ENCODE results near the gene CFAP157.
A peak's percentile ranks its signal among the peaks of the same experiment; 100 is the strongest.
"Not testable (repeated sequence)": the region's sequence is repeated elsewhere in the genome, so short reads cannot be mapped to it uniquely, and the experiment has no call there.

CFAP157 gene

GRCh38 chr9:127755061-127756060 lies 48.6 kb downstream of the CFAP157 start:
- H3K9me3 ChIP-seq (ENCODE audit: low read length): no peaks in the 10 kb centered on the region
- peak overlapping the region; percentile 65 for H2AFZ ChIP-seq (ENCODE audit: low read depth, low read length)
- peaks cover 26% of the 10 kb centered on the region for H3K27me3 ChIP-seq (ENCODE audit: insufficient read depth, low read length)
- peaks cover 13% of the 10 kb centered on the region for H3K4me1 ChIP-seq (ENCODE audit: insufficient read depth, low read length)
- H3K36me3 ChIP-seq (ENCODE audit: insufficient read depth, low read length): no peaks in the 10 kb centered on the region
- peak overlapping the region; percentile 55 for H3K4me3 ChIP-seq (ENCODE audit: low read length)

GRCh38 chr9:127756233-127756632 lies 49.4 kb downstream of the CFAP157 start:
- no peak overlapping the region for H3K4me3 ChIP-seq (ENCODE audit: low read length)
- no peaks in the 10 kb centered on the region for H3K36me3 ChIP-seq (ENCODE audit: insufficient read depth, low read length)
- peaks cover 13% of the 10 kb centered on the region for H3K4me1 ChIP-seq (ENCODE audit: insufficient read depth, low read length)
- H3K9me3 ChIP-seq (ENCODE audit: low read length): no peaks in the 10 kb centered on the region
- no peak overlapping the region for H2AFZ ChIP-seq (ENCODE audit: low read depth, low read length)
- peaks cover 28% of the 10 kb centered on the region for H3K27me3 ChIP-seq (ENCODE audit: insufficient read depth, low read length)

GRCh38 chr9:127756776-127757175 lies 50.0 kb downstream of the CFAP157 start:
- H3K36me3 ChIP-seq (ENCODE audit: insufficient read depth, low read length); H3K4me3 ChIP-seq (ENCODE audit: low read length); H2AFZ ChIP-seq (ENCODE audit: low read depth, low read length); H3K9me3 ChIP-seq (ENCODE audit: low read length): not testable (repeated sequence)
- Histone ChIP-seq H3K27me3 (ENCODE audit: insufficient read depth, low read length) (peaks cover 31% of the 10 kb centered on the region), H3K4me1 (ENCODE audit: insufficient read depth, low read length) (peaks cover 13% of the 10 kb centered on the region)

DNA sequence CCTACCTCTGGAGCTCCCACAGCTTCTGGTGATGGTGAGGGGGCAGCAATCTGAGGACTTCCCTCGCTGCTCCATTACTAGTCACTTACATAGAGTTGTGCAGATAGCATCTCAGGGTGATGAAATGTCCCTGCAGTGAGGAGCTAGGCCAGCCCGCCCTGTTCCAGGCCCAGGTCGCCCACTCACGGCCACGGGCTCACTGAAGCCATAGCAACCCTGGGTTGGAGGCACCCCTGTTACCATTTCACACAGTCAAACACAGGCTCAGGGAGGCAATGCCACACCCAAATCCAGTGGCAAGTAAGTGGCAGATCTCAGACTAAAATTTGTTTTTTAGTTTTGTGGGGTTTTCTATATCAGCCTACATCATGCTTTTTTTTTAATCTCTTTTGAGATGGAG lies 52.1 kb downstream of the CFAP157 start:
- peaks cover 39% of the 10 kb centered on the region for H3K27me3 ChIP-seq (ENCODE audit: insufficient read depth, low read length)

GRCh38 chr9:127761061-127761460 lies 54.3 kb downstream of the CFAP157 start:
- no peaks in the 10 kb centered on the region for H3K4me1 ChIP-seq (ENCODE audit: insufficient read depth, low read length)
- H3K27me3 ChIP-seq (ENCODE audit: insufficient read depth, low read length): peaks cover 30% of the 10 kb centered on the region
- H3K4me3 ChIP-seq (ENCODE audit: low read length): no peak overlapping the region
- H2AFZ ChIP-seq (ENCODE audit: low read depth, low read length): no peak overlapping the region
- no peaks in the 10 kb centered on the region for H3K9me3 ChIP-seq (ENCODE audit: low read length)
- H3K36me3 ChIP-seq (ENCODE audit: insufficient read depth, low read length): no peaks in the 10 kb centered on the region

More for the DNA sequence above, 52.1 kb downstream of the CFAP157 start:
- no peaks in the 10 kb centered on the region for H3K9me3 ChIP-seq (ENCODE audit: low read length)
- H2AFZ ChIP-seq (ENCODE audit: low read depth, low read length): no peak overlapping the region
- no peaks in the 10 kb centered on the region for H3K36me3 ChIP-seq (ENCODE audit: insufficient read depth, low read length)
- peaks cover 13% of the 10 kb centered on the region for H3K4me1 ChIP-seq (ENCODE audit: insufficient read depth, low read length)
- H3K4me3 ChIP-seq (ENCODE audit: low read length): no peak overlapping the region

GRCh38 chr9:127761491-127761956 lies 54.7 kb downstream of the CFAP157 start:
- H3K4me3 ChIP-seq (ENCODE audit: low read length): no peak overlapping the region
- no peaks in the 10 kb centered on the region for H3K9me3 ChIP-seq (ENCODE audit: low read length)
- H3K27me3 ChIP-seq (ENCODE audit: insufficient read depth, low read length): peaks cover 29% of the 10 kb centered on the region
- no peak overlapping the region for H2AFZ ChIP-seq (ENCODE audit: low read depth, low read length)
- H3K4me1 ChIP-seq (ENCODE audit: insufficient read depth, low read length): no peaks in the 10 kb centered on the region
- no peaks in the 10 kb centered on the region for H3K36me3 ChIP-seq (ENCODE audit: insufficient read depth, low read length)

GRCh38 chr9:127762111-127762676 lies 55.4 kb downstream of the CFAP157 start:
- Histone ChIP-seq H2AFZ (ENCODE audit: low read depth, low read length) (no peak overlapping the region), H3K9me3 (ENCODE audit: low read length) (no peaks in the 10 kb centered on the region), H3K27me3 (ENCODE audit: insufficient read depth, low read length) (peaks cover 29% of the 10 kb centered on the region), H3K36me3 (ENCODE audit: insufficient read depth, low read length) (no peaks in the 10 kb centered on the region), H3K4me3 (ENCODE audit: low read length) (no peak overlapping the region), H3K4me1 (ENCODE audit: insufficient read depth, low read length) (peaks cover 3% of the 10 kb centered on the region)

- Histone ChIP-seq H3K27me3 (ENCODE audit: insufficient read depth, low read length) (peaks cover 23% of the 10 kb centered on the region), H3K9me3 (ENCODE audit: low read length) (no peaks in the 10 kb centered on the region), H3K4me3 (ENCODE audit: low read length) (no peak overlapping the region), H3K4me1 (ENCODE audit: insufficient read depth, low read length) (peaks cover 15% of the 10 kb centered on the region), H3K36me3 (ENCODE audit: insufficient read depth, low read length) (no peaks in the 10 kb centered on the region), H2AFZ (ENCODE audit: low read depth, low read length) (no peak overlapping the region)
Observed at GRCh38 chr9:127763918-127764384, 57.2 kb downstream of the CFAP157 start.

DNA sequence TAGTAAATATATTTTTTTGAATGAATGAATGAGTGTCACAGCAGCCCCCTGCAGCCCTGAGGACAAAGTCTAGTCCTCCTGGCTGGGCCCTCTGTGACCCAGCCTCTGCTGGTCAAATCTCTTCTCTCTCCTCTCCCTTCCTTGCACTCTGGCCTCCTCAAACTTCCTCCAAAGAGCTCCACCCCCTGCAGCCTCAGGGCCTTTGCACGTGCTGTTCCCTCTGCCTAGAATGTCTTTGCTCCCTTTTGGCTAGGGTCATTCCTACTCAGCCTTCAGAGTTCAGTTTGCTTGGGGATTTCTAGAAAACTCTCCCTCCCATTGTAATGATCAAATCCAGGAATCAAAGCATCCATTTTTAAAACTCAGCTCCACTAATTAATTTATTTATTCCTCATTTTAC lies 58.6 kb downstream of the CFAP157 start:
- no peaks in the 10 kb centered on the region for H3K9me3 ChIP-seq (ENCODE audit: low read length)
- H2AFZ ChIP-seq (ENCODE audit: low read depth, low read length): no peak overlapping the region
- H3K4me3 ChIP-seq (ENCODE audit: low read length): no peak overlapping the region
- peaks cover 18% of the 10 kb centered on the region for H3K4me1 ChIP-seq (ENCODE audit: insufficient read depth, low read length)
- peaks cover 25% of the 10 kb centered on the region for H3K27me3 ChIP-seq (ENCODE audit: insufficient read depth, low read length)
- no peaks in the 10 kb centered on the region for H3K36me3 ChIP-seq (ENCODE audit: insufficient read depth, low read length)
